Endothelial cell of coronary artery (primary cell): ENCODE results near the gene NFKBIL1. TPM values are rescaled to one million over a fixed set of nuclear protein-coding genes. Genes with fewer than 3 reads are reported as not detected.

Experiments used
- total RNA-seq: library from RNA; depleted of rRNA; stranded (reverse); fragments of >200 nt; gene quantifications from 2 replicates; pipeline ENCODE4 v1.2.3, GENCODE V29; 2014

The NFKBIL1 gene, protein sequence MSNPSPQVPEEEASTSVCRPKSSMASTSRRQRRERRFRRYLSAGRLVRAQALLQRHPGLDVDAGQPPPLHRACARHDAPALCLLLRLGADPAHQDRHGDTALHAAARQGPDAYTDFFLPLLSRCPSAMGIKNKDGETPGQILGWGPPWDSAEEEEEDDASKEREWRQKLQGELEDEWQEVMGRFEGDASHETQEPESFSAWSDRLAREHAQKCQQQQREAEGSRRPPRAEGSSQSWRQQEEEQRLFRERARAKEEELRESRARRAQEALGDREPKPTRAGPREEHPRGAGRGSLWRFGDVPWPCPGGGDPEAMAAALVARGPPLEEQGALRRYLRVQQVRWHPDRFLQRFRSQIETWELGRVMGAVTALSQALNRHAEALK
- 24.7 and 29.7 TPM in 2 replicates for total RNA-seq

DNA sequence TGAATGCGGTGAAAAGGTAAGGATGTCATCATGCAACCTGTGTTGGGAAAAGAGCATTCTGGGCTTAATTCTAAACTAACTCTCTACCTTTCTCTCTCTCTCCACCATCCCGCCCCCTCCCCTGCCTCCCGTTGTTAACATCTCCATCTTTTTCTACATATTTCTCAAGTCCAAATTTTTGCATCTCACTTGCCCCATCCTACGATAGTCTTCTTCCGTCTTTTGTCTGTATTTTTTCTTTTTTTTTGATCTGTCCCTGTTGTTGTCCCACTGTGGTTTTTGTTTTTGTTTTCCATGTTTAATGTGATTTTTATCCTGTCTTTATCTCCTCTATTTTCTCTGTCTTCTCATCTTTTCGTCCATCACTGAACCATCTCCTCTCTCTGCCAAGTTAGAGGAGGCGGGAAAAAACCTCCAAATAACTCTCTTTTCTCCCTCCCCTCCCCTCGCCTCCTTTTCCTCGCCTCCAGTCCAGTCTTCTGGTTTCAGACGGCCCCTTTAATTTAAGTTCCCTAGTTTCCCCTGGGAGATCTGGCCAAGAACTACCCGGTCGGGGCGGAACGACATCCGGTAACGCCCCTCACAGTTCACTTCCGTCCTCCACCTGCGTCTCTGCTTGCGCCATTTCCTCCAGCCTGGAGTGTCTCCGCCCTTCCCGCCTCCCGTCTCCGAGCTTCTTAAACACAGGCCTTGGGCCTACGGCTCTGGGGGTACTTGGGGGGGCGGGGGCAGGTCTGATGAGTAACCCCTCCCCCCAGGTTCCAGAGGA lies at the start of gene NFKBIL1:
TSS of gene NFKBIL1 (plus strand) at position 651 of the 769 bp plus-strand sequence. CDS start at position 738, 87 bp downstream.

DNA sequence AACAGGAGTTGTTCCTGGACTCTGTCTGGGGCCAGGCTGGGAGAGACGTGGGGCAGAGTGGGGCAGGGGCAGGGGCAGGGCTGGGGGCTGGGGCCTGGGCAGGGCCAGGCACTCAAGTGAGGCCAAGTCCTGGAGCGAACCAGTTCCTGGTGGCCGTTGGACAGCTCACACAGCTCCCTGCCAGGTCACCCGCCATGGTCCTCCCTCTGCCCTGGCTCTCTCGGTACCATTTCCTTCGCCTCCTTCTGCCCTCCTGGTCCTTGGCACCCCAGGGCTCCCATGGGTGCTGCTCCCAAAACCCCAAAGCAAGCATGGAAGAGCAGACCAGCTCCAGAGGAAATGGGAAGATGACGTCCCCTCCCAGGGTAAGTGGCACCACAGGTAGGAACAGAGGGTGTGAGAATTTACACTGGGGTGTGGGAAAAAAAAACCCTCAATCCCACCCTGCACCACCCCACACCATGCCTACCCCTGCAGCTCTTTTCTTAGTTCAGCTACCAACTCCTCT lies 18.5 kb upstream of the NFKBIL1 start, which contains the start of gene MCCD1:
TSS of gene MCCD1 (plus strand) at position 142 of the 508 bp plus-strand sequence. CDS start at position 195, 53 bp downstream.

DNA sequence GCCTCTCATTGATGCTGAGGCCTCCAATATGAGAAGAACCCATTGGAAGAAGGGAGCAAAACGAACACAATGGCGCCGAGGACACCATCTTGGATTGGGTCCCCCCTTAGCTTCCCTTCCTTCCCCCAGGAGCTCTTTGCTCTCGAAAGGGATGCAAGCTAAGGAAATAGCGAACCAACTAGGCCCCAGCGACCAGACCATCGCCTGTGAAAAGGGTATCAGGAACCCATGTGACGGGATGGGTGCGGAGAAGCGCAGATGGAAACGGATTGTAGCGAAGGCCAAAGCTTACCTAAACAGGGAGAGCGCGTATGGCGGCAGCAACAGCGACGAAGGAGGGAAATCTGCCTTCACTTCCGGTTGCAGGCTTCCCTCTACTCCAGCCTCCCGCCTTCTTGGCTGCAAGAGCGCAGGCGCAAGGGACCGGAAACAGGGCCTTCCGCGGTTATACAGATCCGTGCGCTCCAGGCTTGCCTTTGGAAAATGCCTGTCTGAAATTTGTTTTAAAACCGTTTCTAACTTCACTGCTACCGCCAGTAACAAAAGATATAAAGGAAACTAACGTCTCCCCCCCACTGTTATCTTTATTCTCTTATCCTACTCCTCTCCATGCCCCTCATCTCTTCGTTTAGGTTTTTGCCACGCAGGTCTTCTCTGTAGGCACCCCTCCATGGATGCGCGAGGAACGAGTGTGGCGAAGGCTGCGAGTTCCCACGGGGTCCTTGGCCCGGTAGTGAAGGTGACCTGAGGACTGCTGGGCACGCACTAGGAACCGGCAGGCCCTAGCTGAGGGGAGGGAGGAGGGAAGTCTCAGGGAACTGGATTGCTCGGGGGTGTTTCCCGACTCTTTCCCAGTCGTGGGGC lies 5.5 kb upstream of the NFKBIL1 start, which contains the start of gene DDX39B:
TSS of gene DDX39B (minus strand) at position 346 of the 864 bp plus-strand sequence. CDS start 1,471 bp downstream, outside the sequence.

DNA sequence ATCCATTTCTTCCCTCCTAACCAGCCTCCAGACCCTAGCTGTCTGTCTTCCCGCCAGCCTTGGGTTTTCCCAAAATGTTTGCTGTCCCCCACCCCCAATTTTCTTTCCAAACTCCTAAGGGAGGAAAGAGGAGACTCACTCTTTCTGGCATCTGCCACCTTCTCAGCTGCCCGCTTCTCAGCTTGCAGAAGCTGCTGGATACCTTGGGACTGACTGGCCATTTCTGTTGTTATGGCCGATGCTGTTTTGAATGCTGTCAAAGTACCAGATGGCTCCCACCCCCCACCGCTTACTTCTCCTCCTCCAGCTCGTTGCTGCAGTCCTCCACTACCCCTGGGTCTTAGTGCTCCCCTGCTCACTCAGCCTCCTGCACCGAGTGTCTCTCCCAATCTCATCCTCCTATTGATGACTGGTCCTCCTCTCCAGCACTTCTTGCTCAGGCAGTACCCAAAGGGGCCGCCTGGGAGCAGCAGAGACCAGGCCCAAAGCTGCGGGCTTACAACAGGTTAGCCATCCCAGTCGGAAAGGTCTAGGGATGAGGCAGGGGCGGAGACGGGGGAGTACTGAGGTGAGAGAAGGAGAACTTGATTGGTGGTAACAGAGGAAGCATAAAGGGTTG lies 960 bp upstream of the NFKBIL1 start, which contains the start of gene ATP6V1G2:
TSS of gene ATP6V1G2 (minus strand) at position 270 of the 619 bp plus-strand sequence. CDS start at position 221, 49 bp downstream.

DNA sequence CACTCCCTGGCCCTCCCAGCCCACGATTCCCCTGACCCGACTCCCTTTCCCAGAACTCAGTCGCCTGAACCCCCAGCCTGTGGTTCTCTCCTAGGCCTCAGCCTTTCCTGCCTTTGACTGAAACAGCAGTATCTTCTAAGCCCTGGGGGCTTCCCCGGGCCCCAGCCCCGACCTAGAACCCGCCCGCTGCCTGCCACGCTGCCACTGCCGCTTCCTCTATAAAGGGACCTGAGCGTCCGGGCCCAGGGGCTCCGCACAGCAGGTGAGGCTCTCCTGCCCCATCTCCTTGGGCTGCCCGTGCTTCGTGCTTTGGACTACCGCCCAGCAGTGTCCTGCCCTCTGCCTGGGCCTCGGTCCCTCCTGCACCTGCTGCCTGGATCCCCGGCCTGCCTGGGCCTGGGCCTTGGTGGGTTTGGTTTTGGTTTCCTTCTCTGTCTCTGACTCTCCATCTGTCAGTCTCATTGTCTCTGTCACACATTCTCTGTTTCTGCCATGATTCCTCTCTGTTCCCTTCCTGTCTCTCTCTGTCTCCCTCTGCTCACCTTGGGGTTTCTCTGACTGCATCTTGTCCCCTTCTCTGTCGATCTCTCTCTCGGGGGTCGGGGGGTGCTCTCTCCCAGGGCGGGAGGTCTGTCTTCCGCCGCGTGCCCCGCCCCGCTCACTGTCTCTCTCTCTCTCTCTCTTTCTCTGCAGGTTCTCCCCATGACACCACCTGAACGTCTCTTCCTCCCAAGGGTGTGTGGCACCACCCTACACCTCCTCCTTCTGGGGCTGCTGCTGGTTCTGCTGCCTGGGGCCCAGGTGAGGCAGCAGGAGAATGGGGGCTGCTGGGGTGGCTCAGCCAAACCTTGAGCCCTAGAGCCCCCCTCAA lies 24.9 kb downstream of the NFKBIL1 start, which contains the start of gene LTA:
TSS of gene LTA (plus strand) at position 249 of the 871 bp plus-strand sequence. CDS start at position 703, 454 bp downstream.

DNA sequence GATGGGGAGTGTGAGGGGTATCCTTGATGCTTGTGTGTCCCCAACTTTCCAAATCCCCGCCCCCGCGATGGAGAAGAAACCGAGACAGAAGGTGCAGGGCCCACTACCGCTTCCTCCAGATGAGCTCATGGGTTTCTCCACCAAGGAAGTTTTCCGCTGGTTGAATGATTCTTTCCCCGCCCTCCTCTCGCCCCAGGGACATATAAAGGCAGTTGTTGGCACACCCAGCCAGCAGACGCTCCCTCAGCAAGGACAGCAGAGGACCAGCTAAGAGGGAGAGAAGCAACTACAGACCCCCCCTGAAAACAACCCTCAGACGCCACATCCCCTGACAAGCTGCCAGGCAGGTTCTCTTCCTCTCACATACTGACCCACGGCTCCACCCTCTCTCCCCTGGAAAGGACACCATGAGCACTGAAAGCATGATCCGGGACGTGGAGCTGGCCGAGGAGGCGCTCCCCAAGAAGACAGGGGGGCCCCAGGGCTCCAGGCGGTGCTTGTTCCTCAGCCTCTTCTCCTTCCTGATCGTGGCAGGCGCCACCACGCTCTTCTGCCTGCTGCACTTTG lies 28.0 kb downstream of the NFKBIL1 start, which contains the start of gene TNF:
TSS of gene TNF (plus strand) at position 231 of the 567 bp plus-strand sequence. CDS start at position 408, 177 bp downstream.

DNA sequence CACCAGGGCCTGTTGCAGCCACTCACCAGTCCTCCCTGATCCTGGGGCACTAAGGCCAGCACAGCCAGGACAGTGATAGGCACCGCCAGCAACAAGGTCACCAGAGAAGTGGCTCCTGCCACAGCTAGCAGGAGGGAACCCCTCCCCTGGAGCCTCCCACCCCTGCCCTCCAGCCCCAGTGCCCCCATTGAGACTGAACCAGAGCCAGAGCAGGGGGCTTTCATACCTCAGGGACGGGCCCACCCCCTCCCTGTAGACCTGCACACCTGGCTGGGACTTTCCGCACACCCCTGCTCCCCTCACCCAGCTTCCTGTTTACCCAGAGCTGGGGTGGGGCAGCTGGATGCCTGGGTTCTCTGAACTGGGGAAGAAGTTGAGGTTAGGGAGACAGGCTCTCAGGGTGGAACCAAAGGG lies 34.8 kb downstream of the NFKBIL1 start, which contains the start of gene LTB:
TSS of gene LTB (minus strand) at position 195 of the 414 bp plus-strand sequence. CDS start at position 188, 7 bp downstream.

DNA sequence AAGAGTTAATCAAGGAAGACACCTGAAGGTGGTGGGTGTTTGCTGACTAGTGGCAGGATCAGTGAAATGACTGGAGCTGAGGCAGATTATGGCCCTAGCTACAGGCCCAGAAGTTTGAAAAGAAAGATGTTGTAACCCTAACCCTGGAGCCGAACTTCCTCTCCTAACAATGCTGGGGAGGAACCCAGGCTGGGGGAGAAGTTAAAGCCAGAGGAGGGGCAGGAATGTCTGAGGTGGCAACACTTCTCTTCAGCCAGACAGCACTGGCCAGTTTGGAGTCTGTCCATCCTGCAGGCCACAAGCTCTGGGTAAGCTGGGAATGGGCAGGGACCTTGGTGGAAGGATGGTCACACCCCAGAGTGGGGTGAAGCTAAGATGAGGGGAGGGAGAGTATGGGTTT lies 38.6 kb downstream of the NFKBIL1 start, which contains the start of gene LST1:
TSS of gene LST1 (plus strand) at position 270 of the 400 bp plus-strand sequence. CDS start 1,023 bp downstream, outside the sequence.

Other genes starting within 250 kb of the NFKBIL1 start
- 212 and 305 TPM in 2 replicates for gene HLA-B, start 190.4 kb upstream of the NFKBIL1 start, total RNA-seq
- 41.6 and 42.5 TPM in 2 replicates for gene MICA, start 144.0 kb upstream of the NFKBIL1 start, total RNA-seq
- 11.3 and 15.7 TPM in 2 replicates for gene MICB, start 49.5 kb upstream of the NFKBIL1 start, total RNA-seq
- not detected in 2 replicates for gene MCCD1, start 18.6 kb upstream of the NFKBIL1 start, total RNA-seq
- 296 and 474 TPM in 2 replicates for gene DDX39B, start 5.6 kb upstream of the NFKBIL1 start, total RNA-seq
- 0.36 and 0.66 TPM in 2 replicates for gene ATP6V1G2, start 1.0 kb upstream of the NFKBIL1 start, total RNA-seq
- gene LTA, start 24.7 kb downstream of the NFKBIL1 start, total RNA-seq: not detected in 2 replicates
- gene TNF, start 28.0 kb downstream of the NFKBIL1 start, total RNA-seq: not detected in 2 replicates
- 2.1 and 2.3 TPM in 2 replicates for gene LTB, start 34.8 kb downstream of the NFKBIL1 start, total RNA-seq
- 0.72 and 1.0 TPM in 2 replicates for gene LST1, start 38.7 kb downstream of the NFKBIL1 start, total RNA-seq
- gene NCR3, start 45.4 kb downstream of the NFKBIL1 start, total RNA-seq: not detected in 2 replicates
- not detected in 2 replicates for gene AIF1, start 67.6 kb downstream of the NFKBIL1 start, total RNA-seq
- 31.2 and 39.4 TPM in 2 replicates for gene PRRC2A, start 73.1 kb downstream of the NFKBIL1 start, total RNA-seq
- 84.7 and 106 TPM in 2 replicates for gene BAG6, start 105.1 kb downstream of the NFKBIL1 start, total RNA-seq
- gene APOM, start 108.3 kb downstream of the NFKBIL1 start, total RNA-seq: 0.19 and 0.54 TPM in 2 replicates
- 18.3 and 21.0 TPM in 2 replicates for gene C6orf47, start 113.2 kb downstream of the NFKBIL1 start, total RNA-seq
- gene GPANK1, start 117.4 kb downstream of the NFKBIL1 start, total RNA-seq: 11.3 and 11.6 TPM in 2 replicates
- gene CSNK2B, start 118.5 kb downstream of the NFKBIL1 start, total RNA-seq: 88.2 and 101 TPM in 2 replicates
- gene LY6G5B, start 122.4 kb downstream of the NFKBIL1 start, total RNA-seq: 2.2 and 3.6 TPM in 2 replicates
- 1.1 and 1.3 TPM in 2 replicates for gene LY6G5C, start 133.5 kb downstream of the NFKBIL1 start, total RNA-seq
- gene ABHD16A, start 155.7 kb downstream of the NFKBIL1 start, total RNA-seq: 49.1 and 57.8 TPM in 2 replicates
- gene LY6G6F, start 159.3 kb downstream of the NFKBIL1 start, total RNA-seq: not detected in 2 replicates
- gene LY6G6D, start 167.7 kb downstream of the NFKBIL1 start, total RNA-seq: not detected in 2 replicates
- not detected in 2 replicates for gene LY6G6C, start 174.1 kb downstream of the NFKBIL1 start, total RNA-seq
- gene MPIG6B, start 175.8 kb downstream of the NFKBIL1 start, total RNA-seq: not detected in 2 replicates
- gene DDAH2, start 181.7 kb downstream of the NFKBIL1 start, total RNA-seq: 82.0 and 106 TPM in 2 replicates
- gene CLIC1, start 188.9 kb downstream of the NFKBIL1 start, total RNA-seq: 714 and 927 TPM in 2 replicates
- gene MSH5, start 192.4 kb downstream of the NFKBIL1 start, total RNA-seq: 3.7 and 4.6 TPM in 2 replicates
- gene SAPCD1, start 215.0 kb downstream of the NFKBIL1 start, total RNA-seq: 0.81 and 1.3 TPM in 2 replicates
- gene VWA7, start 229.7 kb downstream of the NFKBIL1 start, total RNA-seq: 0.09 TPM in 1 of 2 replicates, not detected in the other
- 64.4 and 67.7 TPM in 2 replicates for gene VARS1, start 248.1 kb downstream of the NFKBIL1 start, total RNA-seq